Vagina (tissue), 2 donors: Measurements from ENCODE around the gene WDR20.

Experiments used
- POLR2A ChIP-seq, 2 donors: fragments of 450-650 bp; IDR thresholded peaks; one replicate each; pipeline ENCODE4 v1.6.1; 2017; ENCODE audit warnings: antibody characterized with exemption in 2 of 2, mild to moderate bottlenecking in 2 of 2, moderate library complexity in 2 of 2
- POLR2AphosphoS5 ChIP-seq, 2 donors: sonication (generic); formaldehyde crosslinking; IDR thresholded peaks; one replicate each; pipeline ENCODE4 v1.9.0; 2017; ENCODE audit warnings: antibody characterized with exemption in 2 of 2, mild to moderate bottlenecking in 2 of 2, low read depth in 1 of 2; ENCODE audit not compliant: insufficient read depth in 1 of 2
- TF ChIP-seq, protein P1 (sequence below), 3 experiments: fragments of 450-650 bp in 2 of 3; fragments of 200-600 bp in 1 of 3; sonication (generic) in 1 of 3; IDR thresholded peaks; one replicate each; pipeline ENCODE4 v1.5.1; 2017 to 2019; ENCODE audit warnings: antibody characterized with exemption in 3 of 3, mild to moderate bottlenecking in 2 of 3, moderate library complexity in 2 of 3

DNA sequence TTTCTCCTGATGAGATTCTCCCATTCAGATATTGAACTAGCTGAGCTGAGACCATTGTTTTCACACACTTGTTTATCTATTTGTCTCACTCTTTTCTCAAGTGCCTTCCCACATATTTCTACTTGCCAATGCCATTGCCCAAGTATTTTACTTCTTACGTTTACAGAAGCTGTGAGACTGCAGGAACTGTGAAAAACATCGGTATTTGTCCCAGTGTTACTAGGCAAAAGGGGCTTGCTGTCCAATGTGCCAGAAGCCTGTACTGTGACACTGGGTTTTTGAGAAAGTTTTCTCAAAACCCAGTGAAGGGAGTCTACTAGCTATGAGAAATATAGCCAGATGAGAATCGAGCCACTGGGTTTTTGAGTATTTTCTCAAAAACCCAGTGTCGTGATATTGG lies 37.5 kb downstream of the WDR20 start:
- TF ChIP-seq POLR2A (IDR thresholded peaks at IDR 0.05) (no peak), POLR2AphosphoS5 (IDR thresholded peaks at IDR 0.05; ENCODE audit: insufficient read depth in 1 of 2, low read depth in 1 of 2) (no peak)
- TF ChIP-seq, protein P1, sequence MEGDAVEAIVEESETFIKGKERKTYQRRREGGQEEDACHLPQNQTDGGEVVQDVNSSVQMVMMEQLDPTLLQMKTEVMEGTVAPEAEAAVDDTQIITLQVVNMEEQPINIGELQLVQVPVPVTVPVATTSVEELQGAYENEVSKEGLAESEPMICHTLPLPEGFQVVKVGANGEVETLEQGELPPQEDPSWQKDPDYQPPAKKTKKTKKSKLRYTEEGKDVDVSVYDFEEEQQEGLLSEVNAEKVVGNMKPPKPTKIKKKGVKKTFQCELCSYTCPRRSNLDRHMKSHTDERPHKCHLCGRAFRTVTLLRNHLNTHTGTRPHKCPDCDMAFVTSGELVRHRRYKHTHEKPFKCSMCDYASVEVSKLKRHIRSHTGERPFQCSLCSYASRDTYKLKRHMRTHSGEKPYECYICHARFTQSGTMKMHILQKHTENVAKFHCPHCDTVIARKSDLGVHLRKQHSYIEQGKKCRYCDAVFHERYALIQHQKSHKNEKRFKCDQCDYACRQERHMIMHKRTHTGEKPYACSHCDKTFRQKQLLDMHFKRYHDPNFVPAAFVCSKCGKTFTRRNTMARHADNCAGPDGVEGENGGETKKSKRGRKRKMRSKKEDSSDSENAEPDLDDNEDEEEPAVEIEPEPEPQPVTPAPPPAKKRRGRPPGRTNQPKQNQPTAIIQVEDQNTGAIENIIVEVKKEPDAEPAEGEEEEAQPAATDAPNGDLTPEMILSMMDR (IDR thresholded peaks at IDR 0.05) = no peak
